Smooth muscle cell (in vitro differentiated cells): ENCODE measurements around the gene HOMER3. TPM values are rescaled to one million over a fixed set of nuclear protein-coding genes. Genes with fewer than 3 reads are reported as not detected.
A peak's percentile ranks its signal among the peaks of the same experiment; 100 is the strongest.

Source experiments
- DNase-seq: peaks from one replicate; lab custom pipeline; 2025; ENCODE audit not compliant: unreplicated experiment; lab: John Stamatoyannopoulos, UW
- H2AFZ ChIP-seq: fragments of 200-600 bp; sonication (generic); 2 replicates; pipeline ENCODE4 v1.6.0; 2016; ENCODE audit warnings: antibody characterized with exemption, low read depth, mild to moderate bottlenecking
- H3F3A ChIP-seq: fragments of 200-600 bp; sonication (generic); 2 replicates; pipeline ENCODE4 v1.6.0; 2017; ENCODE audit warnings: antibody characterized with exemption, low read depth
- H3K27ac ChIP-seq: fragments of 200-600 bp; sonication (generic); 2 replicates; pipeline ENCODE4 v1.5.1; 2016; ENCODE audit warnings: low read depth, mild to moderate bottlenecking
- H3K27me3 ChIP-seq: fragments of 200-600 bp; sonication (generic); 2 replicates; pipeline ENCODE4 v1.6.1; 2016; ENCODE audit warnings: low read depth, mild to moderate bottlenecking
- H3K36me3 ChIP-seq: fragments of 200-600 bp; sonication (generic); 2 replicates; pipeline ENCODE4 v1.5.1; 2016; ENCODE audit warnings: low read depth
- H3K4me1 ChIP-seq: fragments of 200-600 bp; sonication (generic); 2 replicates; pipeline ENCODE4 v1.5.1; 2016; ENCODE audit warnings: low read depth
- H3K4me2 ChIP-seq: fragments of 200-600 bp; sonication (generic); 2 replicates; pipeline ENCODE4 v1.6.0; 2016; ENCODE audit warnings: mild to moderate bottlenecking
- H3K4me3 ChIP-seq: fragments of 200-600 bp; sonication (generic); 2 replicates; pipeline ENCODE4 v1.5.1; 2016; ENCODE audit warnings: mild to moderate bottlenecking
- H3K79me2 ChIP-seq: fragments of 200-600 bp; sonication (generic); 2 replicates; pipeline ENCODE4 v1.6.0; 2016; ENCODE audit warnings: low read depth, mild to moderate bottlenecking
- H3K9ac ChIP-seq: fragments of 200-600 bp; sonication (generic); 2 replicates; pipeline ENCODE4 v1.6.0; 2016; ENCODE audit warnings: low read depth
- H3K9me3 ChIP-seq: fragments of 200-600 bp; sonication (generic); replicated peaks from 2 replicates; pipeline ENCODE4 v1.5.1; 2016; ENCODE audit warnings: low read depth
- H4K20me1 ChIP-seq: fragments of 200-600 bp; sonication (generic); 2 replicates; pipeline ENCODE4 v1.6.0; 2016; ENCODE audit warnings: low read depth
- CTCF ChIP-seq: fragments of 200-600 bp; sonication (generic); IDR thresholded peaks from 2 replicates; pipeline ENCODE4 v1.5.1; 2017; ENCODE audit warnings: borderline replicate concordance, mild to moderate bottlenecking, antibody characterized with exemption; ENCODE audit not compliant: insufficient read depth, poor library complexity, severe bottlenecking
- WGBS: methylation state at CpG from one replicate; pipeline ENCODE4 v1.1.7; 2016; ENCODE audit warnings: low lambda C conversion rate; 5-methylcytosine and 5-hydroxymethylcytosine counted together
- polyA plus RNA-seq: library from polyadenylated mRNA; unstranded; fragments of >200 nt; fragmentation: Nextera tagmentation; extraction: Ambion mirVana; gene quantifications from 2 replicates; pipeline ENCODE4 v1.2.1, GENCODE V29; 2016
- total RNA-seq: library from RNA; depleted of rRNA; stranded (reverse); fragments of >200 nt; gene quantifications from 2 replicates; pipeline ENCODE4 v1.2.3, GENCODE V29; 2014

Gene HOMER3
- total and polyA plus RNA-seq, 2 experiments from 2014 or later = 37.4 to 88.1 TPM

DNA sequence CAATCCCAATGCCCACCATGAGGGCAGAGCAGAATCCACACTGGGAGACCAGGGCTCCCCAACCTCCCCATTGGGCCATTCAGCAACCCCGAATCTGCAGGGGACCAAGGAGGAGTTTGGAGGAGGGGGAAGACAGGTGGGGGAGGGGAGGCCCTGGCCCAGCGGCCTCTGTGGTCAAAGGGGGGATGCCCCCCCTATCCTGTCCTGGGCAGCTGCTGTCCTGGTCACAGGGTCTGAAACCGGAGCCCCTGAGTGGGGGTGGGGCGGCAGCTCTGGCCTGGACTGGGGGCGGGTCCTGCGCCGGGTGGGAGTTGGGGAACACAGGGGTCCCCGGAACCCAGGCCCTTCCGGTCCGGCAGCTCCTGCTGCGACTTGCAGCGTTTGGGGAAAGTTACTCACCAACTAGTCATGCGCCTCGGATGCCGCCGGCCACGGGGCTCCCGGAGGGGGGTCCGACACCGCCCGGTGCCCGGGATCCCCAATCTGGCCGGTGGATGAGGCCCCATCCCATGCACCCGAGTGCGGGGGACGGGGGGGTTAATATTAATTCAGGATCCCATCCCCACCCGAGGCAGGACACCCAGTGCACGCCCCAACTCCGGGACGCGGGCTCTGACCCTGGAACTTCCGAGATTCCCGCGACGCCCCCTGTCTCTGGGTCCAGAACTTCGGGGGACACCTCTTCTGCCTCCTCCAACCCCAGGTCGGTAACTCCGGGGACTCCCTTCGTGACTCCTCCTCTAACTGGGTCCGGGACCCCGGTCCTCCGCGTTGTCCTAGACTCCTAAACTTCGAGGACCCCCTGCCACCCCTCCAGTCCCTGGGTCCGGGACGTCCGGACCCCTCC is 872 bp downstream of the HOMER3 start:
- peak; percentile 1 for TF ChIP-seq CTCF
- H3K4me3 ChIP-seq = peak overlapping the region; percentile 77
- peaks cover 14% of the 10 kb centered on the region for H4K20me1 ChIP-seq
- peak; percentile 26 for DNase-seq
- H3K9me3 ChIP-seq = no peaks in the 10 kb centered on the region
- H3K4me1 ChIP-seq = peaks cover 6% of the 10 kb centered on the region
- no peaks in the 10 kb centered on the region for H3F3A ChIP-seq
- peak overlapping the region; percentile 99 for H3K4me2 ChIP-seq
- peak overlapping the region; percentile 83 for H3K9ac ChIP-seq
- no peaks in the 10 kb centered on the region for H3K36me3 ChIP-seq
- H2AFZ ChIP-seq = peak overlapping the region; percentile 83
- WGBS = 2% methylated on average over 38 of the region's 47 CpGs
- H3K27me3 ChIP-seq = no peaks in the 10 kb centered on the region
- peaks cover 20% of the 10 kb centered on the region for H3K79me2 ChIP-seq
- peak overlapping the region; percentile 41 for H3K27ac ChIP-seq

DNA sequence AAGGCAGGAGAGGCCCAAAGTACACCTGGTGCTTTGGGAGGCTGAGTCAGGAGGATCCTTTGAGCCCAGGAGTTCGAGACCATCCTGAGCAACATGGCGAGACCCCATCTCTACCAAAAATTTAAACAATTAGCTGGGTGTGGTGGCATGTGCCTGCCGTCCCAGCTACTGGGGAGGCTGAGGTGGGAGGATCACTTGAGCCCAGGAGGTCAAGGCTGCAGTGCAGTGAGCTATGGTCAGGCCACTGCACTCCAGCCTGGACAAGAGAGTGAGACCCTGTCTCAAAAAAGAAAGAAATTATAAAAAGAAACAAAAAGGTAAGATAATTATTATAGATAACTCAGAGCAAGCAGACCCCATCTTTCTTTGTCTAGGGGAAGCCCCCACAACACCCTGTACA is 1.9 kb downstream of the HOMER3 start:
- WGBS = 90% methylated on average over 3 of the region's 3 CpGs
- Histone ChIP-seq H3F3A (no peaks in the 10 kb centered on the region), H3K79me2 (peaks cover 20% of the 10 kb centered on the region), H3K4me3 (no peak overlapping the region), H3K9me3 (no peaks in the 10 kb centered on the region), H3K27ac (no peak overlapping the region), H3K4me1 (peaks cover 6% of the 10 kb centered on the region), H3K9ac (no peak overlapping the region), H2AFZ (no peak overlapping the region), H3K36me3 (no peaks in the 10 kb centered on the region), H4K20me1 (peaks cover 14% of the 10 kb centered on the region), H3K27me3 (no peaks in the 10 kb centered on the region), H3K4me2 (peak overlapping the region; percentile 99)
- no peak for DNase-seq
- TF ChIP-seq CTCF = no peak

- no peaks in the 10 kb centered on the region for H3K27me3 ChIP-seq
- no peaks in the 10 kb centered on the region for H3K36me3 ChIP-seq
- no peak overlapping the region for H3K4me3 ChIP-seq
- no peaks in the 10 kb centered on the region for H3K4me1 ChIP-seq
- DNase-seq = no peak
- no peak overlapping the region for H3K9ac ChIP-seq
- peaks cover 24% of the 10 kb centered on the region for H4K20me1 ChIP-seq
- H3K27ac ChIP-seq = no peak overlapping the region
- no peak overlapping the region for H3K4me2 ChIP-seq
- H3K9me3 ChIP-seq = no peaks in the 10 kb centered on the region
- H3F3A ChIP-seq = no peaks in the 10 kb centered on the region
- H2AFZ ChIP-seq = no peak overlapping the region
- no peak for TF ChIP-seq CTCF
- WGBS = 80% methylated on average over 13 of the region's 13 CpGs
- no peaks in the 10 kb centered on the region for H3K79me2 ChIP-seq
Measured at GRCh38 chr19:18933297-18933696, 7.7 kb downstream of the HOMER3 start.
